Astrocyte (in vitro differentiated cells and primary cell): ENCODE results near the gene RGS10. TPM values are rescaled to one million over a fixed set of nuclear protein-coding genes. Genes with fewer than 3 reads are reported as not detected.

Source experiments
- DNase-seq: peaks from one replicate; pipeline ENCODE4 v3.0.0-alpha.2; 2010; ENCODE audit warnings: low read depth
- FAIRE-seq: peaks from 2 replicates; lab custom pipeline; 2011; peaks lifted over from hg19 to GRCh38; lab: Jason Lieb, UNC
- H2AFZ ChIP-seq: 2 replicates; pipeline ENCODE4 v1.6.0; 2012; ENCODE audit warnings: low read depth, low read length, inconsistent platforms
- H3K27ac ChIP-seq: 2 replicates; pipeline ENCODE4 v1.5.1; 2011; ENCODE audit warnings: low read depth, low read length, inconsistent platforms
- H3K27me3 ChIP-seq: 2 replicates; pipeline ENCODE4 v1.6.0; 2011; ENCODE audit warnings: low read length, inconsistent platforms; ENCODE audit not compliant: insufficient read depth
- H3K36me3 ChIP-seq: 2 replicates; pipeline ENCODE4 v1.5.1; 2011; ENCODE audit warnings: low read length, inconsistent platforms; ENCODE audit not compliant: insufficient read depth
- H3K4me1 ChIP-seq: 2 replicates; pipeline ENCODE4 v1.5.1; 2011; ENCODE audit warnings: low read length, inconsistent platforms; ENCODE audit not compliant: insufficient read depth
- H3K4me2 ChIP-seq: 2 replicates; pipeline ENCODE4 v1.6.0; 2012; ENCODE audit warnings: low read length, inconsistent platforms
- H3K4me3 ChIP-seq: 2 replicates; pipeline ENCODE4 v1.5.1; 2011; ENCODE audit warnings: low read depth, mild to moderate bottlenecking, low read length, inconsistent platforms; ENCODE audit not compliant: insufficient read depth
- H3K79me2 ChIP-seq: 2 replicates; pipeline ENCODE4 v1.6.0; 2012; ENCODE audit warnings: mild to moderate bottlenecking, low read length, inconsistent platforms; ENCODE audit not compliant: insufficient read depth
- H3K9ac ChIP-seq: 2 replicates; pipeline ENCODE4 v1.6.0; 2012; ENCODE audit warnings: mild to moderate bottlenecking, low read length, inconsistent platforms
- H3K9me3 ChIP-seq: 2 replicates; pipeline ENCODE4 v1.5.1; 2012; ENCODE audit warnings: low read depth, mild to moderate bottlenecking, low read length, inconsistent platforms; ENCODE audit not compliant: insufficient read depth
- H4K20me1 ChIP-seq: 2 replicates; pipeline ENCODE4 v1.6.0; 2012; ENCODE audit warnings: low read length, inconsistent platforms; ENCODE audit not compliant: insufficient read depth
- H3K27ac Mint-ChIP-seq: one replicate; pipeline ENCODE4 v1.8.0; 2021; ENCODE audit warnings: mild to moderate bottlenecking, mixed read lengths; ENCODE audit not compliant: unreplicated experiment
- H3K27me3 Mint-ChIP-seq: one replicate; pipeline ENCODE4 v1.8.0; 2021; ENCODE audit warnings: low read depth, mixed read lengths; ENCODE audit not compliant: unreplicated experiment
- H3K36me3 Mint-ChIP-seq: one replicate; pipeline ENCODE4 v1.8.0; 2021; ENCODE audit warnings: low read depth, mixed read lengths; ENCODE audit not compliant: unreplicated experiment
- H3K4me1 Mint-ChIP-seq: one replicate; pipeline ENCODE4 v1.8.0; 2021; ENCODE audit warnings: low read depth, mixed read lengths; ENCODE audit not compliant: unreplicated experiment
- H3K4me3 Mint-ChIP-seq: one replicate; pipeline ENCODE4 v1.8.0; 2021; ENCODE audit warnings: mild to moderate bottlenecking, moderate library complexity, mixed read lengths; ENCODE audit not compliant: unreplicated experiment
- H3K9me3 Mint-ChIP-seq: one replicate; pipeline ENCODE4 v1.8.0; 2021; ENCODE audit warnings: mild to moderate bottlenecking, mixed read lengths; ENCODE audit not compliant: unreplicated experiment
- EZH2 ChIP-seq: IDR thresholded peaks from 2 replicates; pipeline ENCODE4 v1.6.1; 2012; ENCODE audit warnings: mild to moderate bottlenecking, low read length, inconsistent platforms; ENCODE audit not compliant: insufficient read depth
- total RNA-seq: library from RNA; stranded (reverse); gene quantifications from 2 replicates; pipeline ENCODE4 v1.2.1, GENCODE V29; 2021
- TF ChIP-seq, protein P1 (sequence below): IDR thresholded peaks from 2 replicates; pipeline ENCODE4 v1.5.1; 2011; ENCODE audit warnings: low read depth, mild to moderate bottlenecking, inconsistent platforms, low read length, moderate library complexity; ENCODE audit not compliant: insufficient read depth

Gene RGS10
- total RNA-seq, 1 donor from 2014 or later, result 40.1 TPM

GRCh38 chr10:119516381-119517234 lies 25.9 kb downstream of the RGS10 start:
- Histone ChIP-seq H4K20me1 (no peaks in the 10 kb centered on the region), H3K4me3 (no peak overlapping the region), H3K4me2 (peak overlapping the region; percentile 70), H3K36me3 (peaks cover 9% of the 10 kb centered on the region), H3K4me1 (peaks cover 23% of the 10 kb centered on the region), H2AFZ (no peak overlapping the region), H3K9me3 (no peaks in the 10 kb centered on the region), H3K9ac (peak overlapping the region; percentile 50), H3K27ac (peak overlapping the region; percentile 70), H3K27me3 (no peaks in the 10 kb centered on the region), H3K79me2 (peaks cover 4% of the 10 kb centered on the region)
- Mint-ChIP-seq H3K9me3 (no peaks in the 10 kb centered on the region), H3K4me1 (peaks cover 41% of the 10 kb centered on the region), H3K27ac (peak overlapping the region; percentile 18), H3K27me3 (no peaks in the 10 kb centered on the region), H3K36me3 (peaks cover 10% of the 10 kb centered on the region), H3K4me3 (no peak overlapping the region)
- TF ChIP-seq, protein P1, sequence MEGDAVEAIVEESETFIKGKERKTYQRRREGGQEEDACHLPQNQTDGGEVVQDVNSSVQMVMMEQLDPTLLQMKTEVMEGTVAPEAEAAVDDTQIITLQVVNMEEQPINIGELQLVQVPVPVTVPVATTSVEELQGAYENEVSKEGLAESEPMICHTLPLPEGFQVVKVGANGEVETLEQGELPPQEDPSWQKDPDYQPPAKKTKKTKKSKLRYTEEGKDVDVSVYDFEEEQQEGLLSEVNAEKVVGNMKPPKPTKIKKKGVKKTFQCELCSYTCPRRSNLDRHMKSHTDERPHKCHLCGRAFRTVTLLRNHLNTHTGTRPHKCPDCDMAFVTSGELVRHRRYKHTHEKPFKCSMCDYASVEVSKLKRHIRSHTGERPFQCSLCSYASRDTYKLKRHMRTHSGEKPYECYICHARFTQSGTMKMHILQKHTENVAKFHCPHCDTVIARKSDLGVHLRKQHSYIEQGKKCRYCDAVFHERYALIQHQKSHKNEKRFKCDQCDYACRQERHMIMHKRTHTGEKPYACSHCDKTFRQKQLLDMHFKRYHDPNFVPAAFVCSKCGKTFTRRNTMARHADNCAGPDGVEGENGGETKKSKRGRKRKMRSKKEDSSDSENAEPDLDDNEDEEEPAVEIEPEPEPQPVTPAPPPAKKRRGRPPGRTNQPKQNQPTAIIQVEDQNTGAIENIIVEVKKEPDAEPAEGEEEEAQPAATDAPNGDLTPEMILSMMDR, result no peak
- TF ChIP-seq EZH2, result no peak
- FAIRE-seq, result no peak
- no peak for DNase-seq

GRCh38 chr10:119515511-119516045 lies 26.9 kb downstream of the RGS10 start:
- Histone ChIP-seq H3K4me3 (no peak overlapping the region), H3K27ac (no peak overlapping the region), H3K9ac (no peak overlapping the region), H3K36me3 (peaks cover 9% of the 10 kb centered on the region), H3K79me2 (peaks cover 4% of the 10 kb centered on the region), H3K4me1 (peaks cover 23% of the 10 kb centered on the region), H2AFZ (no peak overlapping the region), H3K9me3 (no peaks in the 10 kb centered on the region), H3K4me2 (no peak overlapping the region), H3K27me3 (no peaks in the 10 kb centered on the region), H4K20me1 (no peaks in the 10 kb centered on the region)
- no peak overlapping the region for H3K27ac Mint-ChIP-seq
- TF ChIP-seq EZH2, result no peak
- TF ChIP-seq, protein P1, result no peak
- DNase-seq (no peak), FAIRE-seq (no peak)
- H3K27me3 Mint-ChIP-seq, result no peaks in the 10 kb centered on the region
- H3K36me3 Mint-ChIP-seq, result peaks cover 11% of the 10 kb centered on the region
- no peaks in the 10 kb centered on the region for H3K9me3 Mint-ChIP-seq
- no peak overlapping the region for H3K4me3 Mint-ChIP-seq
- H3K4me1 Mint-ChIP-seq, result peaks cover 34% of the 10 kb centered on the region
